Neuron (in vitro differentiated cells): ENCODE measurements around the gene BTBD10.
"Not testable (repeated sequence)": the region's sequence is repeated elsewhere in the genome, so short reads cannot be mapped to it uniquely, and the experiment has no call there.

Experiments
- H2AFZ ChIP-seq: one replicate; pipeline ENCODE4 v1.6.1; 2013; ENCODE audit warnings: low read depth, mild to moderate bottlenecking, inconsistent platforms, low read length, moderate library complexity
- H3K27me3 ChIP-seq: one replicate; pipeline ENCODE4 v1.6.1; 2013; ENCODE audit warnings: low read length; ENCODE audit not compliant: insufficient read depth
- H3K36me3 ChIP-seq: one replicate; pipeline ENCODE4 v1.6.1; 2013; ENCODE audit warnings: low read length; ENCODE audit not compliant: insufficient read depth
- H3K4me1 ChIP-seq: one replicate; pipeline ENCODE4 v1.6.1; 2013; ENCODE audit warnings: low read length; ENCODE audit not compliant: insufficient read depth
- H3K4me3 ChIP-seq: 2 replicates; pipeline ENCODE4 v1.5.1; 2013; ENCODE audit warnings: mild to moderate bottlenecking, low read length, moderate library complexity
- H3K9me3 ChIP-seq: one replicate; pipeline ENCODE4 v1.6.1; 2013; ENCODE audit warnings: low read length

BTBD10 gene

GRCh38 chr11:13433437-13433836 lies 29.6 kb downstream of the BTBD10 start:
- Histone ChIP-seq H3K4me3 (no peak overlapping the region), H3K27me3 (no peaks in the 10 kb centered on the region), H2AFZ (no peak overlapping the region), H3K36me3 (no peaks in the 10 kb centered on the region), H3K4me1 (peaks cover 8% of the 10 kb centered on the region), H3K9me3 (peaks cover 1% of the 10 kb centered on the region)

DNA sequence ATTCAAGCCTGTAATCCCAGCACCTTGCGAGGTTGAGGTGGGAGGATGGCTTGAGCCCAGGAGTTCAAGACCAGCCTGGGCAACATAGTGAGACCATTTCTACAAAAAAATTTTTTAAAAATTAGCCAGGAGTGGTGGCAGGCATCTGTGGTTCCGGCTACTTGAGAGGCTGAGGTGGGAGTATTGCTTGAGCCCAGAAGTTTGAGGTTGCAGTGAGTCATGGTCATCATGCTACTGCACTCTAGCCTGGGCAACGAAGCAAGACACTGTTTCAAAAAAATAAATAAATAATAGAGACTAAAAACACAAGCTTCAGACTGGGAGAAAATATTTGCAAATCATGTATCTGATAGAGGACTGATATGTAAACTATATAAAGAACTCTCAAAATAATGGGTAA lies 33.2 kb downstream of the BTBD10 start:
- peaks cover 9% of the 10 kb centered on the region for H3K9me3 ChIP-seq
- no peaks in the 10 kb centered on the region for H3K36me3 ChIP-seq
- no peak overlapping the region for H3K4me3 ChIP-seq
- peaks cover 8% of the 10 kb centered on the region for H3K4me1 ChIP-seq
- H3K27me3 ChIP-seq: no peaks in the 10 kb centered on the region
- H2AFZ ChIP-seq: no peak overlapping the region

DNA sequence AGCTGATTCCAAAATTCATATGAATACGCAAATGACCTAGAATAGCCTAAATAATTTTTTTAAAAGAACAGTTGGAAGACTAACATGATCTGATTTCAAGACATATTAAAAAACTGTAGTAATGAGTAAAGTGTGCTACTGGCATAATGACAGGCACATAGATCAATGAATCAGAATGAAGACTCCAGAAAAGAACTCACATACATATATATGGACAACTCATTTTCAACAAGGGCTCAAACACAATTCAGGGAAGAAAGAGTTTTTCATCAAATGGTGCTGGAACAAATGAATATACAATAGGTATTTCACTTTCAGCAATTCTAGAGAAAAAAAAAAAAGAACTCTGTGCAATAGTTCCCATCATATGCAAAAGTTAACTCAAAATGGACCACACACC lies 33.7 kb downstream of the BTBD10 start:
- Histone ChIP-seq H3K4me3 (no peak overlapping the region), H3K27me3 (no peaks in the 10 kb centered on the region), H3K36me3 (no peaks in the 10 kb centered on the region)

GRCh38 chr11:13427440-13427839 lies 35.6 kb downstream of the BTBD10 start:
- Histone ChIP-seq H3K4me1 (no peaks in the 10 kb centered on the region), H3K9me3 (peaks cover 9% of the 10 kb centered on the region), H3K4me3 (no peak overlapping the region)

More for the DNA sequence above, 33.7 kb downstream of the BTBD10 start:
- Histone ChIP-seq H3K4me1 (peaks cover 4% of the 10 kb centered on the region), H3K9me3 (peaks cover 9% of the 10 kb centered on the region), H2AFZ (no peak overlapping the region)

DNA sequence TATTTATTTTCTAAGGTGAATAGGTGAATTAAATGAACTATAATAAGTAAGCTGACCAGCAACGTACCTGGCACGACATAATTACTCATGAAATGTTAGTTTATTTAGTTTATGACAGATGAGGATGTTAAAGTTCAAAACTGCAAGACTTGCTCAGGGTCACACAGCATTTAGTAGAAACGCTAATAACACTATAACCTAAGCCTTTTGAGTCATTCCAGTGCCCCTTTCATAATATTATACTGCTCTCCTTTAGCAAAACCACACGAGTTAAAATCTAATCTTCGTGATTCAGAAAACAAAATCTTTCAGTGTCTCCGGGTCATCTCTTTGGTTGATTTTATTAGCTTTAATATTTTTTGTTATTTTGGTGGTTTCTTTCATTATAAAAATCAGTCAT lies 39.6 kb downstream of the BTBD10 start:
- Histone ChIP-seq H3K36me3 (peaks cover 13% of the 10 kb centered on the region), H2AFZ (no peak overlapping the region), H3K4me1 (no peaks in the 10 kb centered on the region)

More at GRCh38 chr11:13427440-13427839, 35.6 kb downstream of the BTBD10 start:
- no peaks in the 10 kb centered on the region for H3K36me3 ChIP-seq
- no peak overlapping the region for H2AFZ ChIP-seq
- H3K27me3 ChIP-seq: no peaks in the 10 kb centered on the region

GRCh38 chr11:13421561-13421960 lies 41.5 kb downstream of the BTBD10 start:
- no peak overlapping the region for H2AFZ ChIP-seq
- no peaks in the 10 kb centered on the region for H3K9me3 ChIP-seq
- no peaks in the 10 kb centered on the region for H3K27me3 ChIP-seq
- peaks cover 23% of the 10 kb centered on the region for H3K36me3 ChIP-seq
- H3K4me3 ChIP-seq: no peak overlapping the region
- H3K4me1 ChIP-seq: no peaks in the 10 kb centered on the region

More for the DNA sequence above, 39.6 kb downstream of the BTBD10 start:
- Histone ChIP-seq H3K9me3 (peaks cover 8% of the 10 kb centered on the region), H3K4me3 (no peak overlapping the region), H3K27me3 (no peaks in the 10 kb centered on the region)

GRCh38 chr11:13415201-13415600 lies 47.8 kb downstream of the BTBD10 start:
- Histone ChIP-seq H3K4me3 (no peak overlapping the region), H3K36me3 (peaks cover 42% of the 10 kb centered on the region), H3K27me3 (no peaks in the 10 kb centered on the region), H3K9me3 (no peaks in the 10 kb centered on the region), H2AFZ (no peak overlapping the region), H3K4me1 (no peaks in the 10 kb centered on the region)

DNA sequence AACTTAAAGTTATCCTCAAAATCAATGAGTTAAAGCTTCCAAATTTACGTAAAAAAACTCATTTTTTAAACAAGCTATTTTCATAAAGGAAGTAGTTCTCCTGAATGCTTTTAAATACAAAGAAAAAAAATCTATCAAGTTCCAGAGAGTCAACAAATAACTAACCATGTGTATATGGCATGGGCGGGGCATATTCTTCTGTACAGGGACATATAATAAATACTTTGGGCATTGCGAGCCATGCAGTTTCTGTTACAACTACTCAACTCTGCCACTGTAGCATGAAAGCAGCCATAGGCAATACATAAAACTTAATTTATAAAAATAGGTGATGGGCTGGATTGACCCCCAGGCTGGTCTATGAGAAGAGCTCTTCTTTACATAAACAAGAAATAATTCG lies 57.8 kb downstream of the BTBD10 start:
- H3K4me3 ChIP-seq: no peak overlapping the region
- H3K27me3 ChIP-seq: no peaks in the 10 kb centered on the region
- peaks cover 3% of the 10 kb centered on the region for H3K9me3 ChIP-seq
- no peaks in the 10 kb centered on the region for H3K4me1 ChIP-seq
- no peak overlapping the region for H2AFZ ChIP-seq
- peaks cover 46% of the 10 kb centered on the region for H3K36me3 ChIP-seq

- not testable (repeated sequence) for H3K4me3 ChIP-seq, H2AFZ ChIP-seq, H3K27me3 ChIP-seq, H3K9me3 ChIP-seq, H3K4me1 ChIP-seq
- peaks cover 22% of the 10 kb centered on the region for H3K36me3 ChIP-seq
These were observed 64.7 kb downstream of the BTBD10 start for GRCh38 chr11:13398335-13398734.

GRCh38 chr11:13391217-13391616 lies 71.8 kb downstream of the BTBD10 start:
- Histone ChIP-seq H3K9me3 (no peaks in the 10 kb centered on the region), H2AFZ (no peak overlapping the region), H3K4me3 (no peak overlapping the region), H3K4me1 (no peaks in the 10 kb centered on the region), H3K27me3 (no peaks in the 10 kb centered on the region), H3K36me3 (peaks cover 56% of the 10 kb centered on the region)

- H3K36me3 ChIP-seq: peaks cover 64% of the 10 kb centered on the region
These were observed 74.3 kb downstream of the BTBD10 start for GRCh38 chr11:13388741-13389140.

DNA sequence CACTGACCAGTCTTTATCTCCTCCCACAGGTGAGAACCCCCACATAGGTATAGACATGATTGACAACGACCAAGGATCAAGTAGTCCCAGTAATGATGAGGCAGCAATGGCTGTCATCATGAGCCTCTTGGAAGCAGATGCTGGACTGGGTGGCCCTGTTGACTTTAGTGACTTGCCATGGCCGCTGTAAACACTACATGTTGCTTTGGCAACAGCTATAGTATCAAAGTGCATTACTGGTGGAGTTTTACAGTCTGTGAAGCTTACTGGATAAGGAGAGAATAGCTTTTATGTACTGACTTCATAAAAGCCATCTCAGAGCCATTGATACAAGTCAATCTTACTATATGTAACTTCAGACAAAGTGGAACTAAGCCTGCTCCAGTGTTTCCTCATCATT lies 76.5 kb downstream of the BTBD10 start:
- no peak overlapping the region for H2AFZ ChIP-seq
- H3K36me3 ChIP-seq: peaks cover 67% of the 10 kb centered on the region
- no peaks in the 10 kb centered on the region for H3K9me3 ChIP-seq
- no peaks in the 10 kb centered on the region for H3K27me3 ChIP-seq
- H3K4me1 ChIP-seq: no peaks in the 10 kb centered on the region
- H3K4me3 ChIP-seq: no peak overlapping the region

More at GRCh38 chr11:13388741-13389140, 74.3 kb downstream of the BTBD10 start:
- H3K4me1 ChIP-seq: no peaks in the 10 kb centered on the region
- H2AFZ ChIP-seq: no peak overlapping the region
- no peaks in the 10 kb centered on the region for H3K27me3 ChIP-seq
- no peaks in the 10 kb centered on the region for H3K9me3 ChIP-seq
- no peak overlapping the region for H3K4me3 ChIP-seq

- Histone ChIP-seq H3K27me3 (no peaks in the 10 kb centered on the region), H3K4me3 (no peak overlapping the region), H3K4me1 (no peaks in the 10 kb centered on the region), H3K36me3 (peaks cover 69% of the 10 kb centered on the region), H2AFZ (no peak overlapping the region), H3K9me3 (no peaks in the 10 kb centered on the region)
These were observed 77.9 kb downstream of the BTBD10 start for GRCh38 chr11:13384908-13385640.

GRCh38 chr11:13382751-13383150 lies 80.3 kb downstream of the BTBD10 start:
- no peaks in the 10 kb centered on the region for H3K9me3 ChIP-seq
- H3K27me3 ChIP-seq: no peaks in the 10 kb centered on the region
- H3K4me1 ChIP-seq: no peaks in the 10 kb centered on the region
- H2AFZ ChIP-seq: no peak overlapping the region
- no peak overlapping the region for H3K4me3 ChIP-seq
- H3K36me3 ChIP-seq: peaks cover 52% of the 10 kb centered on the region
